ENCODE data around the gene NMUR1.

Gene NMUR1

DNA sequence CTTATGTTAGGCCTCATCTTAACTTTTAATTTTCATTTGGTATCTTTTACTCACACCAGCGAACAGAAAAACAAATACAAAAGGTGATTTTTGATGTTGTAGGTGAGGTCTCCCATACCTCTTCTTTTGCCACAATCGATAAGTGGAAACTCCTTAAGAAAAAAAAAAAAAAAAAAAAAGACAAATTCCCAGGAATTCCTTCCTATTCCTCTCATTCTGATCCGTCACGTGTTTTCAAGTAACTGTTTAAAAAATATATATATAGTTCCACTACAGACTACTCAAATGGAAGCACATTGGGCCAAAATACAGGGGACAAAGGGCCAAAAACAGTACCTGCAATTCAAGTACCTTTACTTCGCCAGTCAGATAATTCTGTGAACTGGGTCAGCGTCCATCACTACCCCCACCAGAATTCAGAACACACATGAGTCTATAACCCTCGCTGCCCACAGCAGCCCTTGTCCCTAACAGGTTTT, 16.5 kb downstream of the NMUR1 start:
- Mint-ChIP-seq H3K4me1 (ENCODE audit: low read depth) (peaks cover 12% of the 10 kb centered on the region), H3K4me3 (peak overlapping the region; percentile 92), H3K36me3 (ENCODE audit: low read depth) (peaks cover 9% of the 10 kb centered on the region), H3K27me3 (peaks cover 5% of the 10 kb centered on the region), H3K9me3 (no peaks in the 10 kb centered on the region), H3K27ac (peak overlapping the region; percentile 88)
- intact Hi-C loops (cut with micrococcal nuclease), result no loop called here

DNA sequence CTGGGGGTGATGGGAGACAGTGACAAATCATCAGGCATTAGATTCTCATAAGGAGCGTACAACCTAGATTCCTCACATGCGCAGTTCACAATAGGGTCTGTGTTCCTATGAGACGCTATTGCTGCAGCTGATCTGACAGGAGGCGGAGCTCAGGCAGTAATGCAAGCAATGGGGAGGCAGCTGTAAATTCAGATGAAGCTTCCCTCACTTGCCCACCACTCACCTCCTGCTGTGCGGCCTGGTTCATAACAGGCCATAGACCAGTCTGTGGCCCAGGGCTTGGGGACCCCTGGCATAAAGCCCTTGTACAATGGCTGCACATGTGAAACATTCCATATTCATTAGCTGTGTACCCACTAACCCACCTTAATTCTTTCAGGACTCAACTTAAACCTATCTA, 18.0 kb downstream of the NMUR1 start:
- H3K9me3 Mint-ChIP-seq, result no peaks in the 10 kb centered on the region
- peaks cover 9% of the 10 kb centered on the region for H3K36me3 Mint-ChIP-seq (ENCODE audit: low read depth)
- intact Hi-C loops (cut with micrococcal nuclease), result no loop called here
- H3K4me1 Mint-ChIP-seq (ENCODE audit: low read depth), result peaks cover 12% of the 10 kb centered on the region
- H3K27me3 Mint-ChIP-seq, result no peaks in the 10 kb centered on the region
- no peak overlapping the region for H3K4me3 Mint-ChIP-seq
- no peak overlapping the region for H3K27ac Mint-ChIP-seq

DNA sequence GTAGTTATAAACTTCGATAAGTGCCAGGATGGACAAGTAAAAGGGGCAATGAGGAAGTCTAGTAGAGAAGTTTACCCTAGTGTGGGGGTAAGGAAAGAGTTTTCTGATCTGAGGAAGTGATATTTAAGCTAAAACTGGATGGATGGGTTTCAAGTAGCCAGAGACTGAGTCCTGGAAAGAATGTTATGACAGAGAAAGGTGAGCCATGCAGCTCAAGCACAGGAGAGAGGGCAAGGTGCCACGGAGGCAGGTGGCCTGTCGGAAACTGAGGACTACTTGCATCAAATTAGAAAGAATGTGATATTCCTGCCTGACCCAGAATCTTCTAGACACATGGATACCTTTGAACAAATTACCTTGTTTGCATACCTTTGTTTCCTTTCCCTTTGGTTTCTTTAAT, 26.5 kb downstream of the NMUR1 start:
- no peaks in the 10 kb centered on the region for H3K36me3 Mint-ChIP-seq (ENCODE audit: low read depth)
- no peak overlapping the region for H3K27ac Mint-ChIP-seq
- H3K27me3 Mint-ChIP-seq, result no peaks in the 10 kb centered on the region
- H3K9me3 Mint-ChIP-seq, result no peaks in the 10 kb centered on the region
- intact Hi-C loops (cut with micrococcal nuclease), result no loop called here
- peaks cover 6% of the 10 kb centered on the region for H3K4me1 Mint-ChIP-seq (ENCODE audit: low read depth)
- no peak overlapping the region for H3K4me3 Mint-ChIP-seq

DNA sequence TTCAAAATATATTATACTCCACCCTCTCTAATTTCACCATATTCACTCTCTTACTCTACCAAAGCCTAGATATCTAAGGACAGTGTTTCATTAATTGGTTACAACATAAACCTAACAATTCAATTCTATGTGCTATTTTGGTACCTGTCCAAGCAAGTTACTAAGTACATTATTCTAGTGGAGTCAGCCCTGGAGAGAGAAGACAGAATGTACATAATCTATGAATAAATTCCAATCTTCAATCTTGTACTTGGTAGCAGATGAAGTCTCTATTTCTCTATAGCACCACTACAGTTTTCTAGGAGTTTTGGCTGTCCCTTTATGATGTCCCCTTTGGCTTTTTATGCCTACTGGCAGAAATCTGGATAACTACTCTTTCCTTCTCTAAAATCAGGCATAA, 27.6 kb downstream of the NMUR1 start:
- no peaks in the 10 kb centered on the region for H3K27me3 Mint-ChIP-seq
- H3K9me3 Mint-ChIP-seq, result no peaks in the 10 kb centered on the region
- H3K4me1 Mint-ChIP-seq (ENCODE audit: low read depth), result peaks cover 6% of the 10 kb centered on the region
- no peak overlapping the region for H3K27ac Mint-ChIP-seq
- no peaks in the 10 kb centered on the region for H3K36me3 Mint-ChIP-seq (ENCODE audit: low read depth)
- intact Hi-C loops (cut with micrococcal nuclease), result no loop called here
- H3K4me3 Mint-ChIP-seq, result no peak overlapping the region

DNA sequence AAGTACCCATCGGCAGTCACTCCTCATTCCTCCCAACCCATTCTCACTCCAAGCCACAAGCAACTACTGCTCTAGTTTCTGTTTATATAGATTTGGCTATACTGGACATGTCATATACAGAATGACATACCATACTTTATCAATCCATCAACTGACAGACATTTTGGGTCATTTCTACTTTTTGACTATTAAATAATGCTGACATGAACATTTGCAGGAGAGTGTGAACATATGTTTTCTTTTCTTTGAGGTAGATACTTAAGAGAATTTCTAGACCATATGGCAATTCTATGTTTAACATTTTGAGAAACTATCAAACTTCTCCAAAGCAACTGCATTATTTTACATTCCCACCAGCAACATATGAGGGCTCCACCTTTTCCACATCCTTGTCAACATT, 32.6 kb downstream of the NMUR1 start:
- intact Hi-C loops (cut with micrococcal nuclease), result no loop called here
- H3K4me3 Mint-ChIP-seq, result no peak overlapping the region
- no peaks in the 10 kb centered on the region for H3K9me3 Mint-ChIP-seq
- no peaks in the 10 kb centered on the region for H3K27me3 Mint-ChIP-seq
- no peaks in the 10 kb centered on the region for H3K36me3 Mint-ChIP-seq (ENCODE audit: low read depth)
- H3K4me1 Mint-ChIP-seq (ENCODE audit: low read depth), result no peaks in the 10 kb centered on the region
- H3K27ac Mint-ChIP-seq, result no peak overlapping the region

DNA sequence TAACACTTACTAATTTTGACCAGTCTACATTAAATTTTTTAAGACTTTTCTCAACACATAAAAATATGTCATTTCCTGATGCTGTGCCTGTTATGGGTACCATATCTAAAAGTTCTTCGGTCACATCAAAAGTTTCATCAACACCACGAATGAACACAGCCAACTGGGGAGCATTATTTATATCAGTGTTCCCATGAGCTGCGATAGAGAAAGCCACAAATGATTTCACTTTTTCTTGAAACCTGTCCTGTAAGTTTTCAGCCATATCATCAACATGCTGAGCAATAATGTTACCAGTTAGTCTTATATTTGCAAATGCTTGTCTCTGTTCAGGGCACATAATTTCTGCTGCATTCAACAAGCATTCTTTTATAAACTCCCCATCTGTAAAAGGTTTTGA, 35.6 kb downstream of the NMUR1 start:
- H3K27me3 Mint-ChIP-seq, result peaks cover 1% of the 10 kb centered on the region
- no peaks in the 10 kb centered on the region for H3K9me3 Mint-ChIP-seq
- no peak overlapping the region for H3K27ac Mint-ChIP-seq
- no peak overlapping the region for H3K4me3 Mint-ChIP-seq
- no peaks in the 10 kb centered on the region for H3K36me3 Mint-ChIP-seq (ENCODE audit: low read depth)
- intact Hi-C loops (cut with micrococcal nuclease), result no loop called here
- no peaks in the 10 kb centered on the region for H3K4me1 Mint-ChIP-seq (ENCODE audit: low read depth)

DNA sequence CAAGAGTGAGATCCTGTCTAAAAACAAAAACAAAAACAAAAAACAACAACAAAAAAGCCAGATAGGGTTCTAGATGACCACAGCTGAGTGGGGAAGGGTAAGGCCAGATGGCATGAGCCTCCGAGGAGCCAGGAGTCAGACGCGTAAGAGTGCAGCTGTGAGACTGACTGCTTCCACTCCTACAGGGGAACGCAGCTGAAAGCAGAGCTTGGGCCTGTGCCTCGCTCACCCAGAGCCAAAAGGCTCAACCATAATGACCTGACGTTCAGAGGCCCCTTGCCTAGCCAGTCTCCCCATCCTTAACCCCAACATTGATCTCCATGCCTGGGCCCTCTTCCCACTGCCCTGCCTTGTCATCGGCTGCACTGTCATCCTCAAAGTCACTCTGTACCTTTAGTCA, 39.4 kb downstream of the NMUR1 start:
- no peaks in the 10 kb centered on the region for H3K36me3 Mint-ChIP-seq (ENCODE audit: low read depth)
- no peak overlapping the region for H3K4me3 Mint-ChIP-seq
- intact Hi-C loops (cut with micrococcal nuclease), result no loop called here
- peaks cover 16% of the 10 kb centered on the region for H3K27me3 Mint-ChIP-seq
- H3K9me3 Mint-ChIP-seq, result no peaks in the 10 kb centered on the region
- H3K4me1 Mint-ChIP-seq (ENCODE audit: low read depth), result no peaks in the 10 kb centered on the region
- no peak overlapping the region for H3K27ac Mint-ChIP-seq

DNA sequence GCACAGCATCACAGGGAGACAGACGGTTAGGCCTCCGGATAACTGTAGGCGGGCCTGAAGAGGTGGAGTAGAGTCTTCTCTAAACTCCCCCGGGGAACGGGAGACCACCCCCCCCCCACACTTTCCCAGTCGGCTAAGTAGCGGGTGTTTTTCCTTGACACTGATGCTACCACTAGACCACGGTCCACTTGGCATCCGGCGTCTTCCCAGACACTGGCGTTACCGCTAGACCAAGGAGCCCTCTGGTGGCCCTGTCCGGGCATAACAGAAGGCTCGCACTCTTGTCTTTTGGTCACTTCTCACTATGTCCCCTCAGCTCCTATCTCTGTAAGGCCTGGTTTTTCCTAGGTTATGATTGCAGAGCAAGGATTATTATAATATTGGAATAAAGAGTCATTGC, 40.3 kb downstream of the NMUR1 start:
- no peaks in the 10 kb centered on the region for H3K9me3 Mint-ChIP-seq

DNA sequence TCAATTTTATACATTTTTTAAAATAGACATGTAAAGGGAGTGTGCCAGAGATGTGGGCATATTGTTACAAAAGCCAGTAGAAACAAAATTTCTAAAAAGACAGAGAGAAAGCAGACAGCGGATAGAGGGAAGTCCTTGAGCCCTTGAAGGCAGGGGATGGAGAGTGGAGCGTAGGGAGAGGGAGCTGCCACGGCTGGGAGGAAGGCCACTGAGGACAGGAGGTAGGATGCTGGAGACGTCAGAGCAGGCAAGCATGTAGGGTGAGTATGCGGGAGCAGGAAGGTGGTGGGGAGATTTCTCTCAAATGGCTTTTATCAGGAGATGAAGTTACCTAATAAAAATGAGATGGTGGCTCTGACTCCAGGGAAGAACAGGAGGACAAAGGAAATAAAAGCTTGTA, 41.9 kb downstream of the NMUR1 start:
- H3K27ac Mint-ChIP-seq, result no peak overlapping the region
- peaks cover 16% of the 10 kb centered on the region for H3K27me3 Mint-ChIP-seq
- H3K4me3 Mint-ChIP-seq, result no peak overlapping the region

More for the DNA sequence above, 40.3 kb downstream of the NMUR1 start:
- no peak overlapping the region for H3K4me3 Mint-ChIP-seq
- intact Hi-C loops (cut with micrococcal nuclease), result no loop called here
- H3K27ac Mint-ChIP-seq, result no peak overlapping the region
- H3K36me3 Mint-ChIP-seq (ENCODE audit: low read depth), result no peaks in the 10 kb centered on the region
- no peaks in the 10 kb centered on the region for H3K4me1 Mint-ChIP-seq (ENCODE audit: low read depth)
- H3K27me3 Mint-ChIP-seq, result peaks cover 16% of the 10 kb centered on the region

DNA sequence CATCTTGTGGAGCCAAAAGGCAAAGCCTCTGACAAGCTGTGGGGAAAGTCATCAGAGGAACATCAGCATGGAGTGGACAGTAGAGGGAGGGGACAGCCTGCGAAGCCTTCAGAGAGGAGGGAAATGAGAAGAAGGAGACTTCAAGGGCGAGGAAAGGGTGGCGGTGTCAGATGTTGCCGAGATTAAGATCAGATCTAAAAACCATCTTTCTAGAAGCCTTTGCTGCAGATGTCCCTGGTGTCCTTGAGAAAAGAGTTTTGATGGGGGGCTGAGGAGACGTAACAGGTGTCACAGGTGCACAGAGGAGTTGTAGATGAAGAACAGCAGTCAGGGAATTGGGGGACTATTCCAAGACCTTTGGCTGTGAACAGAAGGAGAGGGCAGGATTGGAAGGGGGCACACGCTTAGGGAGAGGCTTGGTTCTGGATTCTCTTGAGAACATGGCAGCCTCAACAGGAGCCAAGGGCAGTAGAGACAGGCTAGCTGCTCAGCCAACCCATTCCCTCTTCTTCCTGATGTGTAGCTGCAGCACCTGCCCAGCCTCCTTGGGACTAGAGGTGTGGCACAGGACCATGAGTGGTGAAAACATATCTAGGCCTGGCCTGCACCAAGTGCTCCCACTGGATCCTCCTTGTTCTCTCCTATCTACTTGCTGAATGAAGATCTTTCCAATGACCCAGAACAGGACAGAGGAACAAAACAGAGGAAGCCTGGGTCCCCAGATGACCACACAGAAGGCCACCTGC, 43.2 kb downstream of the NMUR1 start:
- H3K27me3 Mint-ChIP-seq, result peaks cover 16% of the 10 kb centered on the region
- intact Hi-C loops (cut with micrococcal nuclease), result no loop called here
- H3K4me3 Mint-ChIP-seq, result no peak overlapping the region
- peaks cover 11% of the 10 kb centered on the region for H3K4me1 Mint-ChIP-seq (ENCODE audit: low read depth)
- H3K36me3 Mint-ChIP-seq (ENCODE audit: low read depth), result no peaks in the 10 kb centered on the region
- H3K9me3 Mint-ChIP-seq, result no peaks in the 10 kb centered on the region
- no peak overlapping the region for H3K27ac Mint-ChIP-seq

More for the DNA sequence above, 41.9 kb downstream of the NMUR1 start:
- intact Hi-C loops (cut with micrococcal nuclease), result no loop called here
- H3K9me3 Mint-ChIP-seq, result no peaks in the 10 kb centered on the region
- no peaks in the 10 kb centered on the region for H3K4me1 Mint-ChIP-seq (ENCODE audit: low read depth)
- no peaks in the 10 kb centered on the region for H3K36me3 Mint-ChIP-seq (ENCODE audit: low read depth)

DNA sequence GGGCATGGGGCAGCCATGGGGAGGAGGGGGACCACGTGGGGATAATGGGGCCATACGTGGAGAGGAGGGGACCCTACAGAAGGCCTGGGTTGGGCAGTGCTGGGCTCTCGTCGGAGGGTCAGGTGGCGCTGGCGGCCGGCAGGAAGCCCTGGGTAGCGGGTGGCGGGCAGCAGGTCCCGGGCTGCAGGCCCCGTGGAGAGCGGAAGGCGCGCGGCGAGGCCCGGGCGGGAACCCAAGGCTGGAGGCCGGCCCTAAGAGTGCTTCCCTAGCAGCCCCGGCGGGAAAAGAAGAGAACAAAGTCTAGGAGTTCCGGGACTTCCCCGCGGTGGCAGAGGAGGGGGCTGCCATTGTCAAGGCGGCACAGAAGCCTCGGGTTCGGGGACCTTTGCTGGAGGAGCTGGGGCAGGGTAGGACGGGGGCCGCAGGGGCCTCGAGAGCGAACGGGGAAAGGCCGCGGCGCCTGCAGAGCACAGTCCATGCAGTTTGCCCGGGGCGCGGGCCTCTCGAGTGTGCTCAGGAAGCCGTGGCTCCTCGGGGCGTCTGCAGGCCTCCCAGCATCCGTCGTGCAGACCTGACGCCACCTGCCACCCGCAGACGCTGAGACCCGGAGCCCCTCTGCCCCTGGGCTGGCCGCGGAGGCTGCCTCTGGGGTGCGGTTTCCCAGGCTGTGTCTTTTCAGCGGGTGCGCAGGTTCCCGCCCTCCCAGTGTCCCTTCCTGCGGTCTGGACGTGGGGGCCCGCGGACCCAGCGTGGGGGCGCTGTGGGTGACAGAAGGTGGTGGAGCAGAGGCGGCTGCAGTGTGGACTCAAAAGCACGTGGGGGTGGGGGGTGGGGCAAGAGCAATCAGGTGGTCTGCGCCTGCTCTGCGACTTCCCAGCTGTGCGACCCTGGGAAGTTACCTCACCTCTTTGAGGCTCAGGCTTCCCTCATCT, 46.6 kb downstream of the NMUR1 start:
- intact Hi-C loops (cut with micrococcal nuclease), result loop anchor here (2.0 kb wide), 1 partner anchor 19 kb away; the partner anchor contains the start of gene NCL
- Mint-ChIP-seq H3K27me3 (peaks cover 15% of the 10 kb centered on the region), H3K27ac (peak overlapping the region; percentile 82), H3K4me3 (peak overlapping the region; percentile 86), H3K4me1 (ENCODE audit: low read depth) (peaks cover 20% of the 10 kb centered on the region), H3K9me3 (no peaks in the 10 kb centered on the region), H3K36me3 (ENCODE audit: low read depth) (peaks cover 19% of the 10 kb centered on the region)

DNA sequence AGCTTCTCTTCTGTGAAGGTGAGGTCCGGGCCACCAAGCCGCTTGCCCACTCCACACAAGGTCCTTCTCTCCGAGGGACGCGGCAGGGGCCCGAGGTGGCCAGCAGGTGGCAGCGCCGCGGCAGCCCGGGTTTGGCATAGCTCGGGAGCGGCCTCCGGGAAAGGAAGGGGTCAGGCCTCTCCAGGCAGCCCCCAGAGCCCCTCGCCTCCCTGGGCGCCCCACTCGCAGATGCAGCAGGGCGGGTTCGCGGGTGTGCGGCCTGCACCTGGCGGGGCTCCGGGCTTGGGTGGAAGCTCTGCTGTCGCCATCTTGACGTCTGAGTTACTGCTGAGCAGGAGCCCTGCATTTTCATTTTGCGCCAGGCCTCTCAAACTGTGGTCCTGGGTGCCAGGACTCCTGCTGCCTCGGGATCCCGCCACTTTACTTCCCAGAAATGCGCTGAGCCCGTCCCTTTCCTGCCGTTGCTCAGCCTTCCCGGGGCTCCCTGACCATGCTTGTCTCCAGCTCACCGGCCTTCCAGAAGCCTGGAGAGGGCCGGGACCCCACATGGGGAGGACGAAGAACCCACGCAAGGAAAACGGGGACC, 47.3 kb downstream of the NMUR1 start:
- H3K36me3 Mint-ChIP-seq (ENCODE audit: low read depth), result peaks cover 19% of the 10 kb centered on the region
- intact Hi-C loops (cut with micrococcal nuclease), result loop anchor here (1.0 to 2.0 kb wide), 2 partner anchors 18 to 75 kb away; partner anchors contain the start of gene NCL
- H3K4me3 Mint-ChIP-seq, result peak overlapping the region; percentile 86
- H3K27me3 Mint-ChIP-seq, result peaks cover 9% of the 10 kb centered on the region
- H3K27ac Mint-ChIP-seq, result peak overlapping the region; percentile 82
- no peaks in the 10 kb centered on the region for H3K9me3 Mint-ChIP-seq
- H3K4me1 Mint-ChIP-seq (ENCODE audit: low read depth), result peaks cover 22% of the 10 kb centered on the region

DNA sequence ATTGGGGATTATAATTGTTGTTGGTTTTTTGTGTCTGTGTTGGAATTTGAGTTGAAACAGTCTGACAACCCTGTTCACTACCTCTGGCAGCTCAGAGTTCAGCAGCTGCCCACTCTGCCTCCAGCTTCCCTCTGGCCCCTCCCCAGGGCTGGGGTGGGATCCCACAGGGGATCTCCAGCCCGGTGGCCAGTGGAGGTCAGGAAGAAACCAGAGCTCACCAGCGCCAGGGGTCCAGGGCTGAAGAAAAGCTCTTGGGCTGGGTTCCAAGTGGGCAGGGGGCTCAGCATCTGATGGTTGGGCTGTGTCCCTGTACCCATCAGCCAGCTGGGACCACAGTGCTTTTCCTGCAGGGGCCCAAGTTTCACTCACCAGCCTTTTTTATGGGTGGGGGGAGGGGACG, 49.5 kb downstream of the NMUR1 start:
- peaks cover 19% of the 10 kb centered on the region for H3K36me3 Mint-ChIP-seq (ENCODE audit: low read depth)
- peaks cover 2% of the 10 kb centered on the region for H3K27me3 Mint-ChIP-seq
- H3K4me3 Mint-ChIP-seq, result no peak overlapping the region
- intact Hi-C loops (cut with micrococcal nuclease), result no loop called here
- H3K9me3 Mint-ChIP-seq, result no peaks in the 10 kb centered on the region
- no peak overlapping the region for H3K27ac Mint-ChIP-seq
- peaks cover 22% of the 10 kb centered on the region for H3K4me1 Mint-ChIP-seq (ENCODE audit: low read depth)

DNA sequence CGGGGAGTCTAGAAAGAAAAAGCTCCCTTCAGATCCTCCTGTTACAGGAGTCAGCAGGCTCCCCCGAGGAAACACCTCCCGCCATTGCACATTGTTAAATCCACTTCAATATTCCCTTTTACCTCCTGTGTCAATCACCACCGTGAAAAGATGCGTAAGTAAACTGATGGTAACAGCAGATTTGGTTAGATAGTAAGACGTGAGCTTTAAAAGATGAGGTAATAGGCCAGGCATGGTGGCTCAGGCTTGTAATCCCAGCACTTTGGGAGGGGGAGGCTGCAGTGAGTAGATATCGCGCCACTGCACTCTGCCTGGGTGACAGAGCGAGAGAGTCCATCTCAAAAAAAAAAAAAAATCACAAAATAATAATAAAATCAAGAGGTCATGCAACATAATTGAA, 50.8 kb downstream of the NMUR1 start:
- Mint-ChIP-seq H3K27ac (no peak overlapping the region), H3K4me1 (ENCODE audit: low read depth) (peaks cover 22% of the 10 kb centered on the region), H3K36me3 (ENCODE audit: low read depth) (peaks cover 19% of the 10 kb centered on the region), H3K9me3 (no peaks in the 10 kb centered on the region), H3K4me3 (no peak overlapping the region), H3K27me3 (peaks cover 2% of the 10 kb centered on the region)
- intact Hi-C loops (cut with micrococcal nuclease), result no loop called here
